ENCODE data around the gene ZFYVE1.
"Not testable (repeated sequence)": the region's sequence is repeated elsewhere in the genome, so short reads cannot be mapped to it uniquely, and the experiment has no call there.

ZFYVE1 gene

DNA sequence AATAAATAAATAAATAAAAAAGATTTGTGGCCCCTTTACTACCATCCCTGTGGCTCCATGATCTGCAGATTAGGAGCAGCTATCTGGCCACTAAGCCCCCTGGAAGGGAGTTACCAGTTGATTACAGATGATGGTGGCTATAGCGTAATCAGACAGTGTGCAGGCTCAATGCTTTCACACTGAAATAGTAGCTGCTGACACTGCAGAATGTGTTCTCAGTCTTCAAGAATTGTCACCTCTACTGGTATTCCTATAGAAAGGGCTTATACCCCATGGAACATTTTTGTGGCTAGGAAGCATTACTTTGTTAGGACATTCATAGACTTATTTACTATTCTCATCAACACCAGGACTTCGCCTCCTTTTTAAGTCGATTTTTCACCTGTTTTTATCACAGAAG lies 69.7 kb downstream of the ZFYVE1 start:
- no peak for DNase-seq

DNA sequence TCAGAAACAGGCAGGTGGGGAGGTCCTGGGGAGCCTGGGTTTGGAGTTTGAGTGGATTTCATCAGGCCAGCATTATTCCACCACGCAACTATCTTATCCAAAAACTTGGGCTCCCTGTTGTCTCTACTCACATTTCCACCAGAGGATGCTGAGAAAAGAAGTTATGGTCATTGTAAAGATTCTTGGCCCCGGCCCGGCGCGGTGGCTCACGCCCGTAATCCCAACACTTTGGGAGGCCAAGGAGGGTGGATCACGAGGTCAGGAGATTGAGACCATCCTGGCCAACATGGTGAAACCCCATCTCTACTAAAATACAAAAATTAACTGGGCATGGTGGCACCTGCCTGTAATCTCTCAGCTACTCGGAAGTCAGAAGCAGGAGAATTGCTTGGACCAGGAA lies 70.2 kb downstream of the ZFYVE1 start:
- DNase-seq = not testable (repeated sequence)

DNA sequence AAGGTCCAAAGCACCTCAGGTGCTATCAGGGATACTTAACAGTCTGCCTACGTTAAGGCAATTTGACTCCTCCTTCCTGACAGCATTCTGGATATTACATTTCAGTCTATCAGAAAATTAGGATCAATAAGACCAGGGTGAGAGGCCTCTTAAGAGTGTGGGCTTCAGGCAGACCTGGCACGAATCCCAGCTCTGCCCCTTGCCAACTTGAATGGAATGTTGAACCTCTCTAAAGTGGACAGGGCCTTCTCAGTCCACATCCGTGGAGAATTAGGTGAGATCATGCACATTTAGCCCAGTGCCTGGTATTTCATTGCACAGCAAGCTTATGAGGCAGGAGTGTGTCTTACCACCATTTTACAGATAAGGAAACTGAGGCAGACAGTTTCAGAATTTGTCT lies 74.7 kb downstream of the ZFYVE1 start:
- DNase-seq = no peak

DNA sequence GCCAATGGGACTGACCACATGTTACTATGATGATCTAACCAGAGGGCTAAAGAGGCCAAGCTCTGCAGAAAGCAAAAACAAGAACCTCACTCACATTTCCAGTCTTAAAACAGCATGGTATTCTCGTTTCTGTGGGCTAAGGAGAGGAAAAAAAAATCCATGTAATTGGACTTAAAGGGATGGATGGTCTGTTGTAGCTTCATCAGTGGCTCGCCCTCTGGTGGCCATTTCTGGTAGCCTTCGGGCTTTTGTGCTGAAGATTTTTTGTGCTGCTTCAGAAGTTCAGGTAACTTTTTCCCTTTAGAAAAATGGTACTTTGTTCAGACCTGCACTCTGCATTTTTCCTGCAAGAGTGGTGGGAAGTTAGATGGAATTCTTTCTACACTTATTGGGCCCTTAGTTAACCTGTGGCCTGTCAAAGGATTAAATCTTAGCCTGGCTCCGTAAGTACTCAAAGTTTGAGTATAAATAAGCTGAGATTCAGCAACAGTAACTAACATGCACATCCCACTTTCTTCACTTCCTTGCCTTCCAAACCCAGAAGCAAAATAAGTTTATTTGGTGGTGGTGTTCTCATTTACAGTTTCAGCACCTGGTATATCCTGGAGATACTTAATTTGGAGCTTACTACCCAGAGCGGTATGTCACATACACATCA lies 78.3 kb downstream of the ZFYVE1 start:
- DNase-seq = peak; percentile 6 to 51 (median 48)

DNA sequence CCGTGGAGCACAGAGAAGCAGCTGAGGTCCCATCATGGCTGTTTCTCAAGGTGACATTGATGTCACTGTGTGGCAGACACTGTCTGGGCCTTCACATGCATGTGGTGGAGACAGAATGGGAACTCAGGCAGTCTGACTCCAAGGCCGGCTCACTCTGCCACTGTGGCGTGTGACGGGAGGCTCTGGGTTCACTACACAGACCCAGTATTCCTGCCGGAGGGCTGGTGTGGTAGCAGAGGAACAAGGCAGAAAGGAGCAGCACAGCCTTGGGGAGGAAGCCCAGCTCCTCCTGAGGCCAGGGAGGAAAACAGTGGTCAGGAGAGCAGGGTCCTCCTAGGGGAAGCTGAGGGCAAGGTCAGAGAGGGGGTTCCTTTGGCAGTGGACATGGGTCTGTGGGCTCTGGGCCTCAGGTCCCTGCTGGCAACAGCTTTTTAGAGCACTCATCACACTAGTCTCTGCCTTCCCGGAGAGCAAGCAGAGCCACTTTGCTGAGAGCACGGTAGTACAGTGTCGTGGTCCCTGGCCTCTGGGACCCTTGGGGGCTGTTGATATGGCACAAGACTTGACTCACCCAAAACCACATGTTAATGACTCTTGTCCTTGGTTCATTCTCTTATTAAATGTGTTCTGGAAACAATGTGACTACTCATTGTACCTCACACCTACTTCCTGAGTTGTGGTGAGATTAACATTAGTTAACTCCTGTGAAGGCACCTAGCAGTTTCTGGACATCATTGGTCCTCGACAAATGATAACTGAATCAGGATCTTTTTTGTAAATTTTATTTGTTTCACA lies 79.3 kb downstream of the ZFYVE1 start:
- no peak for DNase-seq

DNA sequence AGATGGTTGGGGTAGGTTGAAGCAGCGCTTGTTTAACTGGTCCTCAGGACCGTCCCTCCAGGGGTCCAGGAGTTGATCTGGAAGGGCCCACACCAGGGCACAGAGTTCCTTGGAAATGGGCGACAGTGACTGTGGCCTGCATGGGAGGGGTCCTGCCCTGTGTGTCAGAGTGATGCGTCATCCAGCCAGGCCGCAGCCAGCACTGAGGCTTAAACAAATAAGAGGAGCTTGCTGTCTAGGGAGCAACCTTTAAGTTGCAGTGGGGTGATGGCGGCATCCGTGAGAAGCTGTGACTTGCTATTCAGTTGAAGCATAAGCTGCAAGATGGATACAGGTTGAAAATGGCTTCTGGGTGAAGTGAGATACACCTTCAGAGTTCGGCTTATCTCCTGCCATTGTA lies 80.4 kb downstream of the ZFYVE1 start:
- no peak for DNase-seq

DNA sequence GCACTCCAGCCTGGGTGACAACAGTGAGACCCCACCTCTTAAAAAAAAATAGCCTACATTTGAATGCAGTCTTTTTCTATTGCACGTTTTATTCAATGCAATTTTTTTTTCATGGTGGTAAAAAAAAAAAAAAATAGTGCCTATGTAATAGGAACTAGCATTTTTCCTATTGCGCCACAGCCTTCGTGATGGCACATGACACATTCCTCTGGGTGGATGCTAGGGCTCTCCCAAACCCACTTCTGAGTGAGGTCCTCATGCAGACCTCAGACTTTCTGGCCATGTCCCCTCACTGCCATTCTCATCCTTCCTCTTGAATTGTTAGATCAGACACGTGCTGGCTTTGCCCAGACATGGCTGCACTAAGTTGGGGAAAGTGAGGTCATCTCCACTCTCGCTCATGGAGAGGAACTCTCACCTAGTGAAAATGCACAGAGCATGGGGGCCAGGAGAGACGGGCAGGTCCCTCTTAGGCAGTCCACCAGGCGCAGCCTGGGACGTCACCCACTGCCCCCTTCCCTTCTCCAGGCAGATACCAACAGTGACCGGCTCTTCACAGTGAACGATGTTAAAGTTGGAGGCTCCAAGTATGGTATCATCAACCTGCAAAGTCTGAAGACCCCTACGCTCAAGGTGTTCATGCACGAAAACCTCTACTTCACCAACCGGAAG lies 81.4 kb downstream of the ZFYVE1 start:
- no peak for DNase-seq

DNA sequence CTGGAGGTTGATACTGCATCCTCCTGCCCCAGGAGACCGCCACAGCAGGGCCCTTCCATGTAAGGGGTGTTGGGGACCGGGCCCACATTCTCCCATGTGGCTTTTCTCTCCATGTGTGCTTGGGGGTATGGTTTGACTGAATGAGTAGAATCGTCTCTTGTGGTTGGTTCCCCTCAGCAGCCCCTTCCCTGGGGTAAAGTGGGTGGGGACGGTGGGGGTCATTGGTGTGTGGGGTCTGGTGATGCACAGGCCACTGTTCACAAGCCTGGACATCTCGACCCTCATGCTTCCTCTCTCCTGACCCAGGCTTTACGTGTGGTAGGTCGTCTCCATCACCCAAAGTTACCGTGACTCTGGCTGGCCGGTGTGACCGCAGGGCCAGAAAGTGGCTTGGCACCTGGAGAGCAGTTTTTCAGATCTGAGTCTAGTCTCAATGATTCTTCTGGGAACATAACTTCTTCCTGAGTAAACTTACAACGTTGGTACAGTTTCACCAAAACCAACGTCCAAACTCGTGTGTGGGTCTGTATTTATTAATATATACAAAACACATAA lies 83.0 kb downstream of the ZFYVE1 start:
- no peak for DNase-seq

DNA sequence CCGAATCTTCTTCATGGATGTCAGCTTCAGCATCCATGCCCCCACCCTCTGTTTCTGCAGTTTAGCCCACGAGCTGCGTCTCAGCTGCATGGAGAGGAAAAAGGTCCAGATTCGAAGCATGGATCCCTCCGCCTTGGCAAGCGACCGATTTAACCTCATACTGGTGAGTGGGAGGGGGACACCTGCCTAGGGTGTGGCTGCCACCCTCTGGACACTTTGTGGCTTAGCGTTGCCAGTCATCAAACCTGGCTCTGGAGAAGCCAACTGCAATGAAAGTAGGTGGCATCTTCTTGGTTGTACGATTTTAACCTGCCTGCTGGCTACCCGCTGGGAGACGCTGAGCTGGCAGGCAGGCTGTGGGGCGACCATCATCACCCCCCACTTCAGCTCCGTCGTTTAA lies 84.0 kb downstream of the ZFYVE1 start:
- DNase-seq = no peak

DNA sequence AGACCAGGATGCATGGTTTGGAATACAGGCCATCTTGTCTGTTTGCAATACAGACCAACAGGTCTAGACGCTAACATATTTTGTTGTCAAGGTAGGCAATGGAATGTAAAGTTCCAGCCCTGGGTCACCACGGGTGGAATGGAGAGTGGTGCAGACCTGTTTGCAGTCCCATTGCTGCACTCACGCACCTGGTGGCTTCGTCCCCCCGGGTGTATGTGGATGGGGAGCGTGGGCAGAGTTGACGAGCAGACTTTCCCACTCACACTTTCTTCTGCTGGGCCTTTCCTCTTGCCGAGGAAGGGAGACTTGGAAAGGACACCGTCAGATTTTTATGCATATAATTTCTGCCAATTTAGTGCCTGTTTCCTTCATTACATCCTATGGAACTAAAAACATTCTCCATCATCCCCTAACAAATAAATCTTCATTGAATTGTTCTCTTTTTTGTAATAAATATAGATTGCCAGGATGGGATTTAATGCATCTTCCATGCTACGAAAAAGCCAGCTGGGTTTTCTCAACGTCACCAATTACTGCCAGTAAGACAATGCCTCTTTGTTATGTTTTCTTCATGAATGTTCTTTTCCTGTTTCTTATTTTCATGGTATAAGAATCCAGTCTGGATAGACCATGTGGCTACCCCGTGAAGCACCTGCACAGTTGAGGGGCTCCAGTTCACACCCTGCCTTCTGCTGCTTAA lies 85.5 kb downstream of the ZFYVE1 start:
- DNase-seq = no peak

DNA sequence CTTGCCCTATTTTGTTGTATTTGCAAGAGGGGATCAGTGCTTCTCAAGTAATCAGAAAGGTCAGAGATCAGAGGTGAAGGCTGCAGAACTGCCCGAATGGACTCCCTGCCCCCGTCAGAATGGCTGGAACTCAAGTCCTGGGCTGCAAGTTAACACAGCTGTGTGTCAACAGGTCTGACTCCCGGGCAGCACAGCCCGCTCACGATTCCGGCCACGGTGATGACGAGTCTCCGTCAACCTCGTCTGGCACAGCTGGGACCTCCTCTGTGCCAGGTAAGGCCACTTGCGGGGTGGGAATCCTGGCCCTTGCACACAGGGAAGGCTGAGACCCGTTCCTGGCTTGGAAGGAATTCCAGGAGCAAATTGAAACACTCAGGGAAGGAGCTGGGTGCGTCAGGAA lies 87.3 kb downstream of the ZFYVE1 start:
- no peak for DNase-seq

DNA sequence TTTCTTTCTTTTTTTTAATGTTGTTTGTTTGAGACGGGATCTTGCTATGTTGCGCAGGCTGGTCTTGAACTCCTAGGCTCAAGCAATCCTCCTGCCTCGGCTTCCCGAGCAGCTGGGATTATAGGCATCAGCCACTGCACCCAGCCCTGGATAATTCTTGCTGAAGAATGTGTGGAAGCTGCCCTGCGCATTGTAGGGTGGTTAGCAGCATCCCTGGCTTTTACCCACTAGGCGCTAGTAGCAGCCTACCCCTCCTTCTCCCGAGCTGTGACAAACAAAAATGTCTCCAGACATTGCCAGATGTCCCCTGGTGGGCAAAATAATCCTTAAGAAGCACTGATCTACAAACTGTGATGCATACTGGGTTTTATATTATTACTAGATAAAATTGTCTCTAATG lies 94.0 kb downstream of the ZFYVE1 start:
- no peak for DNase-seq

DNA sequence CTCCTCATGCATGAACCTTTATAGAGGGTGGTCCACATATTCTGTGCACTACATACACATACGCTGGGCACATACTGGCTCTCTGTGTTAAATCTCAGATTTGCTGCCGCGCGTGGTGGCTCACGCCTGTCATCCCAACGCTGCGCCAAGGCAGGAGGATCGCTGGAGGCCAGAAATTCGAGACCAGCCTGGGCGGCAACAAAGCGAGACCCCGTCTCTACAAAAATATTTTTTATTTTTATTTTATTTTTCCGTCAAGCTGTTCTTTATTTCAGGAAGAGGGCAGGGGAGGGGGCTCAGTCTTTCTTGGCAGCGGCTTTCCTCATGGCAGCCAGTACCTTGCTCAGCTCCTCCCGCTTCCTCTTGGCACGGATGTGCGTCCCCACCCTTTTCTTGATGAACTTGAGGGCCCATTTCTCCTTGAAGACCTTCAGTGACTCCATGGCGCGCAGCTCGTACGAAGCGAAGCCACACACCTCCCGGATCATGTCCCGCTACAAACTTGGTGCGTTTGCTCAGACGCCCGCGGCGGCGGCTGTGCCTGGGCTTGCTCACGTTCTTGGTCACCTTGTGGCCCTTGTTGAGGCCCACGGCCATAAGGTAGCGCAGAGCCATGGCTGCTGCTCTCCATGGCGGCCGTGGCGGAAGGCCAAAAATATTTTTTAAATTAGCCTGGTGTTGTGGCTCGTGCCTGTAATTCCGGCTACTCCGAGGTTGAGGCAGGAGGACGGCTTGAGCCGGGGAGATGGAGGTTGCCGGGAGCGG lies 97.4 kb downstream of the ZFYVE1 start:
- no peak for DNase-seq

DNA sequence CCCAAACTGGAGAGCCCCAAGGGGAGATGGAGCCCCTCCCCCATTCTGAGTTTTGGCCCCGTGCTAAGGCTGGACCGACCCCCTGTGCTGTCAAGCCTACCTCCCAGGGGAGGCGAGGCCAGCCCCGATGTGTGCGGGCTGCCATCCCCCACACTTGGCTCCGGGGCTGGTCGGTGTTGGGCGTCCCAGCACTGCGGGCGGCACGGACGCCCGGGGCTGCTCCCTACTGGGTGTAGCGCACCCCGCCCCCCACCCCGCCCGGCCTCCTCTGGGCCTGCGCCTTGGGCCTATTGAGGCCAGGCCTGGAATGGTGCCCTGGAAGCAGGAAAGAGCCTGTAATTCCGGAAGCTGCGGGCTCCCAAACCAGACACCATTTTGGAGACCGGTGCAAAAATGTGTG lies 98.0 kb downstream of the ZFYVE1 start:
- DNase-seq = no peak

DNA sequence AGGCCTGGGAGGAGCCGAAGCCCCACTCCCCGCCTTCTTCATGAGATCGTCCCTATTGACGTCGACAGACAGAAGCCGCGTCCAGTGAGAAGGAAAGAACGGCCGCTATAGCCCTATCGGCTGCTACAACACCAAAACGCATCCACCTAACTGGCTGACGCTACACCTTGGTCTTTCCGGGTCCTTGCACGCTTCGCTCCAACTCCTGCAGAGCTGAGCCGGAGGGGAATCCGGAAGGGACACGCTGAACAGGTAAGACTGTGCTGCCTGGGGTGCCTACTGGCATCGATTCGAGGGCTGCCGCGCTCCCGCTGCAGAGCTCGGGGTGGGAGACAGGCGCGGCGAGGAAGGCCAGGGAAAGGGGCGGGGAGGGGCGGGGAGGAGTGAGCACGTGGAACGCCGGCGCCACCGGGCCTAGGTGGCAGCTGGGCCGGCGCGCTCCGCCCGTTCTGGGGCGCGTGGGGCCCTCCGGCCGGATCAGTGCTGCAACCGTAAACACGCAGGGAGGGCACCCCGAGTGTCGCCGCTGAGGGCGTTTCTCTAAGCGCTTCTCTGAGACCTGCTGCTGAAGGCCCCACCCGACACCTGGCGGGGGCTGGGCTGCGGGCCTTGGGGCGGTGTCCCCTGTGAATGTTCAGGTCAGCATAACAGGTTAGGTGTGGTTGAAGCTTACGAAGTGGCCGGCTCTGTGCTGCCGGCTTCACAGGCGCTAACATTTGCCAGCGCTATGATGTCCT lies 100.4 kb downstream of the ZFYVE1 start, which contains the start of gene DCAF4:
Gene DCAF4, plus strand, starts transcription at position 173 of the 737 bp plus-strand sequence. CDS start 11,515 bp downstream, outside the sequence.
- DNase-seq = peak; percentile 88 to 95 (median 91)

DNA sequence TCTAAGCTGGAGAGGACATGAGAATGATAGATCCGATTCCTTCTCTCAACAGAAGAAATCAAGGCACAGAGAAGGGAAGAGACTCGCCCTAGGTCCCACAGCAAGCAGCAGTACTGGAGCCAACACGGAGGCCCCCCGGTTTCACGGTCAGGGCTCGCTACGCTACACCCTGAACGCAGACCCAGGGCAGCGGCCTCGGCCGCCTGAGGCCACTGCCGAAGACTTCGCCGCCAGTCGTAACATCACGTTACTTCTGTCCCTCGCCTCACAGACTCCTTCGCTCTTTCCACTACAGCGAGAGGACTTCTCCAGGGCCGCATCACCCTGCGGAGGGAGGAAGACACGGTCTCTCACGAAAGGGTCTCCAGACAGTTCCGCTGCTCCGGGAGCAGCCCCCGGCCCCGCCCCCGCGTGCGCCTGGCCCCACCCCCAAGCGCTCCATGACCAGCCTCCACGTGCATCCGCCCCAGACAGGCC lies 101.1 kb downstream of the ZFYVE1 start:
- DNase-seq = no peak

DNA sequence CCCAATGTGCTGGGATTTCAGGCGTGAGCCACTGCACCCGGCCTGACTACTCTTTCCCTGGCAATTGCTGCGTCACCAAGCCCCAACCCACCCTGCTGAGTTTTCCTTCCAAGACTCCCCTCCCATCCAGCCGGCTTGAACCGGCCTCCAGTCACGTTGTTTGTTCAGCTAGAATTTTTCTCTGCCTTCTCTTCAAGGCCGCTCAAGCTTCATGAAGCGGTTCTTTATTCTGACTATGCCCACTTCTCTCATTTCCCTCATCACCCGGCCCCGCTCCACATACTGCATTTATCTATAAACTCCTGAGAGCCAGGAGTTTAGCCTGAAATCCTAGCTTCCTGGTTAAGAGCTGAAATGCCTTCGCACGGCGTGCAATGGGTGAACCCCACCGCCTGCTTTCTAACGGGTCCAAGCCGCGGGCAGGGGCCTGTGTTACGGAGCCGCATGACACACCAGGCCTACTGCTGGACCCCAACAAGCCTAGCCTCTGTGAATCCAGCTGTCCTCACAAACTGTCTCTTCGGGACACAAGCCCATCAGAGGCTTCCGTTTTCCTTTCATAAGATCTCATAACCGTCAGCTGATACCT lies 101.6 kb downstream of the ZFYVE1 start:
- no peak for DNase-seq

DNA sequence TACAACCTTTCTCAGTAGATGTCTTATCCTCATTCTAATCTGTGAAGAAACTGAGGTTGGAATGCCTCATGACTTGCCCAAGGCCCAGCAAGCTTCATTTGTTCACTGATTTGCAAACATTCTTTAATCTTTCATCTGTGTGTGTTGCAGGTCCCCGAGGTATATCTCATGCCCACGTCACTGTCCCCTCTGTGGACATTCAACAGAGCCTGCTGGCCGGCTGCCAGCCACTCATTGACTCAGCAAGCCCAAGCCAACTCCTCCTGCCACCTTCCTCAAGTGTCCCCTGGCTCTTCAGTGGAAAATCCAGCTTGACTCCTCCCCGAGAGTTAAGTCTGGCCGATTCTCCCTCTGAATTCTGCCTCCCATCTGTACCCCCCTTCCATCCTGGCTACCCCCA lies 102.6 kb downstream of the ZFYVE1 start:
- no peak for DNase-seq

DNA sequence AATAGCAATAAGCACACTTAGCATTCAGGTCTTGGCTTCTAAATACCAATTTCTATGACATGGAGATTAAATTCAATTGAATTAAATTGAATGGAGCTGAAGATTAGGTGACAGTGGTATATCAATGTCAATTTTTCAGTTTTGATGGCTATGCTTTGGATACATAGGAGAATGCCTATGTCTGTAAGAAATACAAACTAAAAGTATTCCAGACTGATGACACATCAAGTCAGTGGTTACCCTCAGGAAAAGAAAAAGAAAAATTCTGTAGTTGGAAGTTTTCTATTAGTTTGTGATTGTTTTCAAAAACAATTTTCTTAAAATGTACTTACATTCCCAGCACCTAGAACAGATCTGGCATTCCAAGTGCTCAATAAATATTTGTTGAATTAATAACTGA lies 105.5 kb downstream of the ZFYVE1 start:
- DNase-seq = no peak

DNA sequence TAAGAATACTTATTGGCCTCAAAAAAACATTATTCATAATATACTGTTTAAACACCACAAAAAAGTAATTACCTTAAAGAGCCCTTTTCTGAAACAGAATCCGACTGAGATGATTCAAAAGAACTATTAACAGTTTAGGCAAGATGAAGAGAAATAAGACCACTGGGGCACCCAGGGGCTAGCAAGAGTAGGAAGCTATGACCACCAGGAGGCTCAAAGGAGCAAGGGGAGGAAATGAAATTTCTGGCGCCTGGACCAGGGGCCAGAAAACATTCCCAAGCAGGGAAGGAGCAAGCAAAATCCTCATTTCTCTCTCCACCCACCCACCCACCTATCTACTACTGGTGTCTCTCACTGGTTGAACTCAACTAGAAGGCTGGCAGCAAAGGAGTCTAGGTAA lies 106.9 kb downstream of the ZFYVE1 start:
- no peak for DNase-seq
